IMR-90 (cell line): ENCODE data around the gene KHNYN.

Source experiments
- BHLHE40 ChIP-seq: fragments of 150-350 bp; IDR thresholded peaks from 2 replicates; pipeline ENCODE4 v1.6.1; 2016; ENCODE audit warnings: mild to moderate bottlenecking, low read depth, low read length
- CHD1 ChIP-seq: IDR thresholded peaks from 2 replicates; pipeline ENCODE4 v1.6.1; 2012; ENCODE audit warnings: low read depth, low read length, improper control_type of control experiment
- NFE2L2 ChIP-seq: fragments of 150-350 bp; IDR thresholded peaks from 2 replicates; pipeline ENCODE4 v1.6.1; 2016; ENCODE audit warnings: low read depth, mild to moderate bottlenecking, low read length
- POLR2A ChIP-seq: IDR thresholded peaks from 2 replicates; pipeline ENCODE4 v1.6.1; 2012; ENCODE audit warnings: mild to moderate bottlenecking, low read depth, low read length
- RAD21 ChIP-seq: IDR thresholded peaks from 2 replicates; pipeline ENCODE4 v1.6.1; 2012; ENCODE audit warnings: low read length, improper control_type of control experiment
- RCOR1 ChIP-seq: IDR thresholded peaks from 2 replicates; pipeline ENCODE4 v1.6.1; 2012; ENCODE audit warnings: mild to moderate bottlenecking, low read length, improper control_type of control experiment; ENCODE audit not compliant: insufficient replicate concordance
- RFX5 ChIP-seq: IDR thresholded peaks from 2 replicates; pipeline ENCODE4 v1.8.0; 2012; ENCODE audit warnings: low read depth, mild to moderate bottlenecking, low read length, moderate library complexity
- TF ChIP-seq, protein P1 (sequence below): conservative IDR thresholded peaks from 2 replicates; pipeline ENCODE4 v1.5.1; 2012; ENCODE audit warnings: mild to moderate bottlenecking, low read depth, low read length, improper control_type of control experiment

DNA sequence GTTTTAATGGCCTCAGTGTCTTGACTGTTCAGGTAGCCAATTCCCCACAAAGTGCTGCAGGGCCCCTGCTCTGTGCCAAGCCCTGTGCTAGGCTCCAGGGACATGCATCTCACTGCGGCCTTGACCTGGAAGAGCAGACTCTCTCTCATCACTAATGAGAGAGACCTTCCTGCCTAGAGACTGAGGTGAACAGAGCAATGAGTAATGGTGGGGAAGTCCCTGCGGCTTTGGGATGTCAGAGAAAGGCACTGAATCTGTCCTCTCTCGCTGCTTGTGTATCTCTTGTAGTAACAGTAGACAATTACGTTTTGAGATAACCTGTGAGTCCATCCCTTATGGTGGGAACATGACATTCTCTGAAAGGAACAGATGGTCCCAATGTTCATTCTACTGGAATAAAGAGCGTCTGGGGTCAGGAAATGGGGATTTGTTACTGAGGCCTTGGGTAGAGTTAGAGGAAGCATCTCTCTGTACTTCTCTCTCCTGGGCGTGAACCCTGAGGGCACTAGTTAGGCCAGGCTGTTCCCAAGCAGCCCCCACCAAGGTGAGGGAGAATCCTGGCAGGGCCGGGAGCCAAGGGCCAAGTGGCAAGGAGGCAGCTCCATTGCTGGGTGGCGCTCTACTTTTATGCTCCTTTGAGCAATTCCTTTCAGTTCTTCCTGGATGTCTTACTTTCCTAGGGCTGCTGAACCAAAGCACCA lies 48.2 kb upstream of the KHNYN start:
- TF ChIP-seq, protein P1, sequence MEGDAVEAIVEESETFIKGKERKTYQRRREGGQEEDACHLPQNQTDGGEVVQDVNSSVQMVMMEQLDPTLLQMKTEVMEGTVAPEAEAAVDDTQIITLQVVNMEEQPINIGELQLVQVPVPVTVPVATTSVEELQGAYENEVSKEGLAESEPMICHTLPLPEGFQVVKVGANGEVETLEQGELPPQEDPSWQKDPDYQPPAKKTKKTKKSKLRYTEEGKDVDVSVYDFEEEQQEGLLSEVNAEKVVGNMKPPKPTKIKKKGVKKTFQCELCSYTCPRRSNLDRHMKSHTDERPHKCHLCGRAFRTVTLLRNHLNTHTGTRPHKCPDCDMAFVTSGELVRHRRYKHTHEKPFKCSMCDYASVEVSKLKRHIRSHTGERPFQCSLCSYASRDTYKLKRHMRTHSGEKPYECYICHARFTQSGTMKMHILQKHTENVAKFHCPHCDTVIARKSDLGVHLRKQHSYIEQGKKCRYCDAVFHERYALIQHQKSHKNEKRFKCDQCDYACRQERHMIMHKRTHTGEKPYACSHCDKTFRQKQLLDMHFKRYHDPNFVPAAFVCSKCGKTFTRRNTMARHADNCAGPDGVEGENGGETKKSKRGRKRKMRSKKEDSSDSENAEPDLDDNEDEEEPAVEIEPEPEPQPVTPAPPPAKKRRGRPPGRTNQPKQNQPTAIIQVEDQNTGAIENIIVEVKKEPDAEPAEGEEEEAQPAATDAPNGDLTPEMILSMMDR, result no peak
- TF ChIP-seq RFX5 (no peak), RAD21 (no peak), CHD1 (no peak), POLR2A (no peak), RCOR1 (no peak), BHLHE40 (no peak), NFE2L2 (no peak)
